ACC112 (cell line): ENCODE measurements around the gene HEXA.
"Not testable (repeated sequence)": the region's sequence is repeated elsewhere in the genome, so short reads cannot be mapped to it uniquely, and the experiment has no call there.

Experiments used
- H2AFZ ChIP-seq: fragments of 200-600 bp; sonication (generic); one replicate; pipeline ENCODE4 v1.6.0; 2017; ENCODE audit warnings: antibody characterized with exemption, low read length; ENCODE audit not compliant: unreplicated experiment
- H3K27ac ChIP-seq: fragments of 200-600 bp; sonication (generic); 2 replicates; pipeline ENCODE4 v1.5.1; 2014; ENCODE audit warnings: low read depth, mild to moderate bottlenecking, antibody characterized with exemption, low read length, moderate library complexity
- H3K27me3 ChIP-seq: fragments of 200-600 bp; sonication (generic); 2 replicates; pipeline ENCODE4 v1.6.1; 2014; ENCODE audit warnings: mild to moderate bottlenecking, antibody characterized with exemption, low read length, moderate library complexity, mixed read lengths; ENCODE audit not compliant: insufficient read depth
- H3K36me3 ChIP-seq: fragments of 200-600 bp; sonication (generic); 2 replicates; pipeline ENCODE4 v1.6.1; 2016; ENCODE audit warnings: mild to moderate bottlenecking, antibody characterized with exemption, low read length, moderate library complexity, mixed read lengths; ENCODE audit not compliant: insufficient read depth
- H3K4me1 ChIP-seq: fragments of 200-600 bp; sonication (generic); one replicate; pipeline ENCODE4 v1.6.1; 2016; ENCODE audit warnings: low read length, mixed read lengths; ENCODE audit not compliant: insufficient read depth, unreplicated experiment, control insufficient read depth
- H3K4me3 ChIP-seq: fragments of 200-600 bp; sonication (generic); 2 replicates; pipeline ENCODE4 v1.5.1; 2014; ENCODE audit warnings: mild to moderate bottlenecking, low read depth, low read length
- H3K79me2 ChIP-seq: fragments of 200-600 bp; sonication (generic); one replicate; pipeline ENCODE4 v1.6.0; 2016; ENCODE audit warnings: low read length; ENCODE audit not compliant: control insufficient read depth, unreplicated experiment, insufficient read depth

The HEXA gene

GRCh38 chr15:72404356-72404755 is 28.5 kb upstream of the HEXA start:
- H2AFZ ChIP-seq, result no peak overlapping the region
- no peak overlapping the region for H3K4me3 ChIP-seq
- H3K27ac ChIP-seq, result no peak overlapping the region
- no peaks in the 10 kb centered on the region for H3K79me2 ChIP-seq
- peaks cover 69% of the 10 kb centered on the region for H3K27me3 ChIP-seq
- no peaks in the 10 kb centered on the region for H3K36me3 ChIP-seq
- no peaks in the 10 kb centered on the region for H3K4me1 ChIP-seq

- H3K27me3 ChIP-seq, result peaks cover 57% of the 10 kb centered on the region
- no peaks in the 10 kb centered on the region for H3K79me2 ChIP-seq
- no peaks in the 10 kb centered on the region for H3K4me1 ChIP-seq
- H2AFZ ChIP-seq, result no peak overlapping the region
- no peaks in the 10 kb centered on the region for H3K36me3 ChIP-seq
- no peak overlapping the region for H3K27ac ChIP-seq
- H3K4me3 ChIP-seq, result no peak overlapping the region
These were observed 26.9 kb upstream of the HEXA start for GRCh38 chr15:72402726-72403125.

DNA sequence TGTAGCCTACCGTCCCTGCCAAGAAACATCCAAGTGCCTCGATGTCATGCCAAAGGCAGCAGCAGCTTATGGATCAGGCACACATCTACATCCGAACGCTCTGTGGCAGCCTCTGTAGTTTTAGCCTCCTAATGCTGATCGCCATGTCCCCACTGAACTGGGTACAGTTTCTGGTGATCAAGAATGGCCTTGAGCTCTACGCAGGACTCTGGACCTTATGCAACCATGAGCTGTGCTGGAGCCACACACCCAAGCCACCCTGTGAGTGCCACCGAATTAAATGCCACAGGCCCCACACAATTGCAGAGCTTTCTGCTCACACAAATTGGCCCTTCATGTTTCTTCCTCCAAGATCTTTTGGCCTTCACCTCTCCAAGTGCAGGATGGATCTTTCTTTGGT is 22.8 kb upstream of the HEXA start:
- Histone ChIP-seq H3K36me3 (no peaks in the 10 kb centered on the region), H3K79me2 (no peaks in the 10 kb centered on the region), H3K4me1 (no peaks in the 10 kb centered on the region), H3K27me3 (peaks cover 22% of the 10 kb centered on the region), H3K27ac (no peak overlapping the region), H2AFZ (no peak overlapping the region), H3K4me3 (no peak overlapping the region)

GRCh38 chr15:72397796-72398588 is 22.2 kb upstream of the HEXA start, which contains the start of gene TMEM202:
TSS of gene TMEM202 (plus strand) at chr15:72398305. CDS start at chr15:72398327, 22 bp downstream.
- no peaks in the 10 kb centered on the region for H3K4me1 ChIP-seq
- no peak within 1 kb of the TSS for H3K27ac ChIP-seq
- H3K27me3 ChIP-seq, result peaks cover 15% of the 10 kb centered on the region
- no peak within 1 kb of the TSS for H3K4me3 ChIP-seq
- no peak within 1 kb of the TSS for H2AFZ ChIP-seq
- no peaks in the 10 kb centered on the region for H3K79me2 ChIP-seq
- H3K36me3 ChIP-seq, result no peaks in the 10 kb centered on the region

DNA sequence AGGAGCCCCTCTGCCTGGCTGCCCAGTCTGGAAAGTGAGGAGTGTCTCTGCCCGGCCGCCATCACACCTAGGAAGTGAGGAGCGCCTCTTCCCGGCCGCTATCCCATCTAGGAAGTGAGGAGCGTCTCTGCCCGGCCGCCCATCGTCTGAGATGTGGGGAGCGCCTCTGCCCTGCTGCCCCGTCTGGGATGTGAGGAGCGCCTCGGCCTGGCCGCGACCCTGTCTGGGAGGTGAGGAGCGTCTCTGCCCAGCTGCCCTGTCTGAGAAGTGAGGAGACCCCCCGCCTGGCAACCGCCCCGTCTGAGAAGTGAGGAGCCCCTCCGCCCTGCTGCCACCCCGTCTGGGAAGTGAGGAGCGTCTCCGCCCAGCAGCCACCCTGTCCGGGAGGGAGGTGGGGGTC is 20.5 kb upstream of the HEXA start:
- not testable (repeated sequence) for H3K27ac ChIP-seq, H3K4me1 ChIP-seq, H3K79me2 ChIP-seq, H2AFZ ChIP-seq, H3K27me3 ChIP-seq, H3K36me3 ChIP-seq, H3K4me3 ChIP-seq

GRCh38 chr15:72389231-72389630 is 13.4 kb upstream of the HEXA start:
- no peaks in the 10 kb centered on the region for H3K79me2 ChIP-seq
- H3K4me1 ChIP-seq, result no peaks in the 10 kb centered on the region
- H3K27ac ChIP-seq, result no peak overlapping the region
- H3K4me3 ChIP-seq, result no peak overlapping the region
- H3K36me3 ChIP-seq, result no peaks in the 10 kb centered on the region
- peaks cover 22% of the 10 kb centered on the region for H3K27me3 ChIP-seq
- no peak overlapping the region for H2AFZ ChIP-seq

- Histone ChIP-seq H3K36me3 (no peaks in the 10 kb centered on the region), H3K27ac (no peak overlapping the region), H3K27me3 (peaks cover 35% of the 10 kb centered on the region), H3K4me1 (no peaks in the 10 kb centered on the region), H3K4me3 (no peak overlapping the region), H3K79me2 (no peaks in the 10 kb centered on the region), H2AFZ (peak overlapping the region; percentile 34)
These were observed 11.9 kb upstream of the HEXA start for GRCh38 chr15:72387741-72388140.

- H3K27me3 ChIP-seq, result peaks cover 28% of the 10 kb centered on the region
- H3K36me3 ChIP-seq, result no peaks in the 10 kb centered on the region
- no peaks in the 10 kb centered on the region for H3K4me1 ChIP-seq
- no peak overlapping the region for H3K4me3 ChIP-seq
- H3K79me2 ChIP-seq, result no peaks in the 10 kb centered on the region
- H3K27ac ChIP-seq, result no peak overlapping the region
- H2AFZ ChIP-seq, result no peak overlapping the region
These were observed 6.3 kb upstream of the HEXA start for GRCh38 chr15:72382146-72382545.

DNA sequence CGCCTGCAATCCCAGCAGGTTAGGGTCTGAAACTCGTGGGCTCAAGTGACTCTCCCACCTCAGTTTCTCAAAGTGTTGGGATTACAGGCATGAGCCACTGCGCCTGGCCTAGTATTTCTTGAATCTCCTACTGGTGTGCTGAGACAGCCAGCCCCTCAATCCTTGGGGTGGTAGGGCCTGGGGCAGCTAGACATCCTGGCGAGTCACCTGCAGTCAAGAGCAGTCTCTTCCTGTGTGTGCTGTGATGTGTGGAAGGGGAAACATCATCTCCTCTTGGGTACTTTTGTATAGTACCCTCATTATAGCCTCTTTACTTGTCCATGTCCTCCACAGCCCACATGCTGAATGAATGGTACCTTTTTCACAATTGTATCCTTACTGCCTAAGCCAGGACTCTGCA is 4.9 kb upstream of the HEXA start:
- peaks cover 5% of the 10 kb centered on the region for H3K4me1 ChIP-seq
- H3K36me3 ChIP-seq, result no peaks in the 10 kb centered on the region
- H3K4me3 ChIP-seq, result no peak overlapping the region
- peaks cover 3% of the 10 kb centered on the region for H3K79me2 ChIP-seq
- no peak overlapping the region for H2AFZ ChIP-seq
- peaks cover 28% of the 10 kb centered on the region for H3K27me3 ChIP-seq
- no peak overlapping the region for H3K27ac ChIP-seq

- no peaks in the 10 kb centered on the region for H3K36me3 ChIP-seq
- peaks cover 5% of the 10 kb centered on the region for H3K4me1 ChIP-seq
- no peak overlapping the region for H3K27ac ChIP-seq
- H3K4me3 ChIP-seq, result no peak overlapping the region
- peaks cover 23% of the 10 kb centered on the region for H3K27me3 ChIP-seq
- no peak overlapping the region for H2AFZ ChIP-seq
- H3K79me2 ChIP-seq, result peaks cover 11% of the 10 kb centered on the region
These were observed 4.1 kb upstream of the HEXA start for GRCh38 chr15:72379856-72380430.

DNA sequence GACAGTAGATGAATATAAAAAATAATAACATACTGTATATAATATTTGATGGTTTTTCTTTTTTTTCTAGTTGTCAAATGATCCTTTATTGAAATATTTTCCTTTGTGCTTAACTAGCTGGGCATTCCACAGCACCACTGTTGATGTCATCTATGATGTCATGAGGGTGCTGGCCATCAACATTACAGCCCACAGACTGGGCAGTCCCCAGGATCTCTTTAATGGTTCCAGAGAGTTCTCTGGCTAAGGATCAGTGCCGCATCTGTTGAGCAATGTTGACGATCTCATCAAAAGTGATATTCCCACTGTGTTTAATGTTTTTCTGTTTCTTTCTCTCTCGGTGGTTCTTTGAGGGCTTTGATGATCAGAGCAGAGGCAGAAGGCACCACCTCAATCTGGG is 3.3 kb upstream of the HEXA start:
- not testable (repeated sequence) for H3K4me3 ChIP-seq, H2AFZ ChIP-seq, H3K27ac ChIP-seq, H3K36me3 ChIP-seq, H3K4me1 ChIP-seq
- Histone ChIP-seq H3K27me3 (peaks cover 15% of the 10 kb centered on the region), H3K79me2 (peaks cover 18% of the 10 kb centered on the region)
